HG03103 (cell line): ENCODE results near the gene ZNF692.
A peak's percentile ranks its signal among the peaks of the same experiment; 100 is the strongest.
"Not testable (repeated sequence)": the region's sequence is repeated elsewhere in the genome, so short reads cannot be mapped to it uniquely, and the experiment has no call there.

ENCODE experiments used
- ATAC-seq: cut with Tn5 transposase; IDR thresholded peaks from one replicate; pipeline ENCODE4 v1.9.1; 2021; ENCODE audit warnings: low read depth; ENCODE audit not compliant: unreplicated experiment

ZNF692 gene

GRCh38 chr1:248882427-248882826 lies 23.5 kb upstream of the ZNF692 start:
- not testable (repeated sequence) for ATAC-seq

GRCh38 chr1:248881261-248881660 lies 22.4 kb upstream of the ZNF692 start:
- ATAC-seq = no peak

GRCh38 chr1:248873993-248874533 lies 15.2 kb upstream of the ZNF692 start:
- ATAC-seq = peak; percentile 52

- ATAC-seq = peak; percentile 72
These were observed 14.6 kb upstream of the ZNF692 start for GRCh38 chr1:248873409-248873992.

GRCh38 chr1:248872752-248873408 lies 14.0 kb upstream of the ZNF692 start:
- peak; percentile 34 for ATAC-seq

- no peak for ATAC-seq
These were observed 13.0 kb upstream of the ZNF692 start for GRCh38 chr1:248871837-248872401.

- peak; percentile 60 for ATAC-seq
These were observed 4.4 kb upstream of the ZNF692 start for GRCh38 chr1:248862998-248863881.

- peak; percentile 11 for ATAC-seq
These were observed 3.8 kb upstream of the ZNF692 start for GRCh38 chr1:248862695-248862997.

GRCh38 chr1:248861616-248862015 lies 2.7 kb upstream of the ZNF692 start:
- no peak for ATAC-seq

- no peak for ATAC-seq
These were observed 1.1 kb upstream of the ZNF692 start for GRCh38 chr1:248860007-248860406.

GRCh38 chr1:248858096-248858890 lies 592 bp downstream of the ZNF692 start:
- peak; percentile 29 for ATAC-seq

- no peak for ATAC-seq
These were observed 1.2 kb downstream of the ZNF692 start for GRCh38 chr1:248857749-248858095.

- no peak for ATAC-seq
These were observed 1.7 kb downstream of the ZNF692 start for GRCh38 chr1:248857201-248857600.

GRCh38 chr1:248856176-248856575 lies 2.7 kb downstream of the ZNF692 start:
- ATAC-seq = no peak

GRCh38 chr1:248855580-248855979 lies 3.3 kb downstream of the ZNF692 start:
- ATAC-seq = no peak

- ATAC-seq = no peak
These were observed 5.1 kb downstream of the ZNF692 start for GRCh38 chr1:248853663-248854375.

- ATAC-seq = peak; percentile 53
These were observed 6.1 kb downstream of the ZNF692 start for GRCh38 chr1:248852481-248853405.

GRCh38 chr1:248851390-248851789 lies 7.5 kb downstream of the ZNF692 start:
- no peak for ATAC-seq
